Activated T-helper 17 cell treated with anti-CD3 and anti-CD28 coated beads, Interleukin-2, amount 50 U/mL, for 72 hours (primary cell): ENCODE results near the gene DSG2. TPM values are rescaled to one million over a fixed set of nuclear protein-coding genes. Genes with fewer than 3 reads are reported as not detected.

Source experiments
- ATAC-seq: fragments of 150-1000 bp; cut with Tn5 transposase; replicated peaks from 2 replicates; pipeline ENCODE4 v1.10.0; 2021; ENCODE audit warnings: mild to moderate bottlenecking, moderate library complexity
- H3K27ac Mint-ChIP-seq: one replicate; pipeline ENCODE4 v1.8.0; 2022; ENCODE audit warnings: mixed read lengths
- H3K27me3 Mint-ChIP-seq: one replicate; pipeline ENCODE4 v1.8.0; 2022; ENCODE audit warnings: mixed read lengths
- H3K36me3 Mint-ChIP-seq: one replicate; pipeline ENCODE4 v1.8.0; 2022; ENCODE audit warnings: low read depth, mild to moderate bottlenecking, mixed read lengths
- H3K4me1 Mint-ChIP-seq: one replicate; pipeline ENCODE4 v1.8.0; 2022; ENCODE audit warnings: mixed read lengths
- H3K4me3 Mint-ChIP-seq: one replicate; pipeline ENCODE4 v1.8.0; 2022; ENCODE audit warnings: mild to moderate bottlenecking, mixed read lengths
- H3K9me3 Mint-ChIP-seq: one replicate; pipeline ENCODE4 v1.8.0; 2022; ENCODE audit warnings: mixed read lengths
- total RNA-seq, 2 donors: library from RNA; stranded (reverse); gene quantifications; one replicate each; pipeline ENCODE4 v1.2.3, GENCODE V29; 2022

The DSG2 gene
- total RNA-seq, 2 donors from 2014 or later = 0.09 to 0.11 TPM

- ATAC-seq = no peak
- H3K4me1 Mint-ChIP-seq = no peaks in the 10 kb centered on the region
- H3K27me3 Mint-ChIP-seq = peaks cover 13% of the 10 kb centered on the region
- H3K27ac Mint-ChIP-seq = no peak overlapping the region
- no peak overlapping the region for H3K4me3 Mint-ChIP-seq
- no peaks in the 10 kb centered on the region for H3K9me3 Mint-ChIP-seq
- no peaks in the 10 kb centered on the region for H3K36me3 Mint-ChIP-seq
Measured at GRCh38 chr18:31510319-31510718, 12.3 kb downstream of the DSG2 start.

DNA sequence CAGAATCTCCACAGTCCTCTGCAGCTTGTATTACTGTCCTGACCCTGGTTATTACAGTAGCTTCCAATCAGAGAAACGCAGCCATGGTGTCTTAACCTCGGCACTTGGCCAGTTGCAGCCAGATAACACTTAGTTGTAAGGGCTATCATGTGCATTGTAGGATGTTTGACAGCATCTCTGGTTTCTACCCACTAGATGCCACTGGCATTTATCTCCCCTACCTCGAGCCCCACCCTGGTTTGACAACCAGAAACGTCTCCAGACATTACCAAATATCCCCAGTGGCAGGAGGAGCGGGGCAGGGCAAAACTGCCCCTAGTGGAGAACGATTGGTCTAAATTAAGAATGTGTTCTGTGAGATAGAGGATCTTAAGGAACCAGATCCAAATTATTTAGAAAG is 13.1 kb downstream of the DSG2 start:
- Mint-ChIP-seq H3K27ac (no peak overlapping the region), H3K9me3 (no peaks in the 10 kb centered on the region), H3K36me3 (no peaks in the 10 kb centered on the region), H3K4me3 (no peak overlapping the region), H3K4me1 (no peaks in the 10 kb centered on the region), H3K27me3 (peaks cover 13% of the 10 kb centered on the region)
- ATAC-seq = no peak

DNA sequence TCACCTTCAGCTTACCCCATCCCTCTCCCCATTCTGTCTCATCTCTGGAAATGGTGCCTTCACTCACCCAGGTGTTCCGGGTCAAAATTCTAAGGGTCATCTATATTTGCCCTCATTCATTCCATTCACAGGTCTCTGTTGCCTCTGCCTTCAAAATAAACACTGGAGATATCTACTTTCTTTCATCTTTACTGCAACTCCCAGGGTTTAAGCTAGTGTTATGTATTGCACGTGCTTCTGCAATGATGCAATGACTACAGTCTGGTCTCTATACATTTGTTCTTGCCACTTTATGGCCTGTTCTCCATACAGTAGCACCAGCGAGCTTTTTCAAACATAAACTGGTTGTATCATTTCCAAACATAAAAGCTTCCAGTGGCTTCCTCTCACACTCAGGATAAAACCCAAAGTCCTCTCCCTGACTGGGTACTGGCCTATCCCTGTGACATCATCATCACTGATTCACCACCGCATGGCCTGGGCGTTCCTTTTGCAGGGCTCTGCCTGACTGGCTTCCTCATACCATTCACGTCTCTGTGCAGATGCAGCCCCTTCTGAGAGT is 14.3 kb downstream of the DSG2 start:
- no peak for ATAC-seq

DNA sequence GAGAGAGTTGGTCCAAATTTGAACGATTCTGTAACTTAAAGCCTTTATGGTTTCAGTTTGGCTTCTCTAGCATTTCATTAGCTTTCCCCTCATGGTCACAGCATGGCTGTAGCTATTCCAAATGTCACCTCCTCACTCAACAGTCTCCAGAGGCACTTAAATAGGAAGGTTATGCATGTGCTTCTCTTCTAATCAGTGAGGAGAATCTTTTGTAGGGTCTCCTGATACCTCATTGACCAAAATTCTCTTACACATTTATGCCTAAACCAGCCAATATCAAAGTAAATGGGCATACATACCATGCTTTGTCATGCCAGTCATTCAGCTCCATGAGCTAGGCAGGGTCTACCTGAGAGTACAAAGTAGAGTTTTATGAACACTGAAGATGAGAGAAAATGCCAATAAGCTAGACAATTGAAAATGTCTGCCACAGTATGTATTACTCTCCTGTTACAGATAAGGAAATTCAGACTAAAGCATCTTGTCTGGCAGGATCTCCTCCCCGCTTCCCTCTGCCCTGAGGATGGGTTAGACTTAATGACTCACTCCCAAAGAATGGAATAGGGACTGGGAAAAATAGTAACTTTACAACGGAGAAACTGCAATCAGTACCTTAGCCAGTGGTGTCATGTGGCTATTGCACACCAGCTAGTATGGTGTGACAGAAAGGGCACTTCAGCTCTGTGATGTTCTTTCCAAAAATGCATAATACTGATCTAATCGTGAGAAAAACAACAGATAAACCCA is 15.4 kb downstream of the DSG2 start:
- H3K9me3 Mint-ChIP-seq = no peaks in the 10 kb centered on the region
- H3K36me3 Mint-ChIP-seq = no peaks in the 10 kb centered on the region
- H3K4me1 Mint-ChIP-seq = no peaks in the 10 kb centered on the region
- no peak for ATAC-seq
- peaks cover 13% of the 10 kb centered on the region for H3K27me3 Mint-ChIP-seq
- H3K4me3 Mint-ChIP-seq = no peak overlapping the region
- no peak overlapping the region for H3K27ac Mint-ChIP-seq

More for the DNA sequence above, 14.3 kb downstream of the DSG2 start:
- H3K36me3 Mint-ChIP-seq = no peaks in the 10 kb centered on the region
- H3K4me1 Mint-ChIP-seq = no peaks in the 10 kb centered on the region
- H3K9me3 Mint-ChIP-seq = no peaks in the 10 kb centered on the region
- no peak overlapping the region for H3K27ac Mint-ChIP-seq
- peaks cover 13% of the 10 kb centered on the region for H3K27me3 Mint-ChIP-seq
- H3K4me3 Mint-ChIP-seq = no peak overlapping the region

DNA sequence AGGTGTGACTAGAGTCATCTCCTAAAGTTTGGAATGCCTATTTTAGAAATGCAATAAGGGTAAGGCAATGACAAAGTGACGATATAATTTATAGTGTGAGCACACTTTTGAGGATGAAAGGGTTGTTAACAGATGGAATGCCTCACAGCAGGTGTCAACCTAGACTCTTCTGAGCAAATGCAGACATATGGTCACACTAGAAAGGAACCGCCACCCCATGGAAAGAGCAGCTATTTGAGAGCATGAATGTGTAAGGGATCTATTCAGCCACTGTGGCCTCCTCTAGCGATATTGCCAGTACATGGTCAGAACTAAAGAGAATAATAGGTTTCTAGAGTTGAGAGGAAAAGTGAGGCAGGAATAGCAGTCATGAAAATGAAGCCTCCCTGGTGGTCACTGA is 18.5 kb downstream of the DSG2 start:
- no peaks in the 10 kb centered on the region for H3K9me3 Mint-ChIP-seq
- peaks cover 14% of the 10 kb centered on the region for H3K27me3 Mint-ChIP-seq
- H3K4me3 Mint-ChIP-seq = no peak overlapping the region
- no peak for ATAC-seq
- no peak overlapping the region for H3K27ac Mint-ChIP-seq
- H3K4me1 Mint-ChIP-seq = no peaks in the 10 kb centered on the region
- no peaks in the 10 kb centered on the region for H3K36me3 Mint-ChIP-seq

GRCh38 chr18:31526374-31526773 is 28.4 kb downstream of the DSG2 start:
- Mint-ChIP-seq H3K27me3 (peaks cover 2% of the 10 kb centered on the region), H3K36me3 (no peaks in the 10 kb centered on the region), H3K27ac (no peak overlapping the region), H3K4me1 (no peaks in the 10 kb centered on the region), H3K4me3 (no peak overlapping the region), H3K9me3 (no peaks in the 10 kb centered on the region)
- ATAC-seq = no peak

GRCh38 chr18:31533236-31533635 is 35.3 kb downstream of the DSG2 start:
- Mint-ChIP-seq H3K27me3 (peaks cover 3% of the 10 kb centered on the region), H3K4me1 (no peaks in the 10 kb centered on the region), H3K27ac (no peak overlapping the region), H3K4me3 (no peak overlapping the region), H3K36me3 (no peaks in the 10 kb centered on the region), H3K9me3 (no peaks in the 10 kb centered on the region)
- ATAC-seq = no peak

DNA sequence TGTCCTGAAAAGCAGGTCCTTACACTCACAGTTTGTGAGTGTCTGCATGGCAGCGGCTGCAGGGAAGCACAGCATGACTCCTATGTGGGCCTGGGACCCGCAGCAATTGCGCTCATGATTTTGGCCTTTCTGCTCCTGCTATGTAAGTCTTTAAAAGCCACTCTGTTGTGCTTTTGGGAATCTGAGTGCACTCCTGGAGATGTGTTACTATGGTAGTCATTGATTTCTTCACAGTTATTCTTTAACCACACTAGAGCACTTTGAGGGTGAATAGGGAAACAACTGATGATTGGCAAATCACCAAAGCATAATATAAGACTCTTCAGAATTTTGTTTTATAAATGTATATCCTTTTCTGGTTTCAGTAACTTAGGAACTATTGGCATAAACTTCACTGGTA is 40.9 kb downstream of the DSG2 start:
- H3K36me3 Mint-ChIP-seq = no peaks in the 10 kb centered on the region
- no peak overlapping the region for H3K4me3 Mint-ChIP-seq
- peaks cover 10% of the 10 kb centered on the region for H3K27me3 Mint-ChIP-seq
- H3K4me1 Mint-ChIP-seq = no peaks in the 10 kb centered on the region
- no peak overlapping the region for H3K27ac Mint-ChIP-seq
- ATAC-seq = no peak
- peaks cover 3% of the 10 kb centered on the region for H3K9me3 Mint-ChIP-seq

DNA sequence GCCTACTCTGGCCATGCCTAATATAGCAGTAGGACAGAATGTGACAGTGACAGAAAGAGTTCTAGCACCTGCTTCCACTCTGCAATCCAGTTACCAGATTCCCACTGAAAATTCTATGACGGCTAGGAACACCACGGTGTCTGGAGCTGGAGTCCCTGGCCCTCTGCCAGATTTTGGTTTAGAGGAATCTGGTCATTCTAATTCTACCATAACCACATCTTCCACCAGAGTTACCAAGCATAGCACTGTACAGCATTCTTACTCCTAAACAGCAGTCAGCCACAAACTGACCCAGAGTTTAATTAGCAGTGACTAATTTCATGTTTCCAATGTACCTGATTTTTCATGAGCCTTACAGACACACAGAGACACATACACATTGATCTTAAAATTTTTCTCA is 48.5 kb downstream of the DSG2 start:
- ATAC-seq = no peak
- H3K27me3 Mint-ChIP-seq = no peaks in the 10 kb centered on the region
- no peak overlapping the region for H3K4me3 Mint-ChIP-seq
- no peaks in the 10 kb centered on the region for H3K36me3 Mint-ChIP-seq
- H3K27ac Mint-ChIP-seq = no peak overlapping the region
- no peaks in the 10 kb centered on the region for H3K9me3 Mint-ChIP-seq
- H3K4me1 Mint-ChIP-seq = no peaks in the 10 kb centered on the region

- ATAC-seq = no peak
- Mint-ChIP-seq H3K27ac (no peak overlapping the region), H3K9me3 (no peaks in the 10 kb centered on the region), H3K36me3 (no peaks in the 10 kb centered on the region), H3K27me3 (peaks cover 2% of the 10 kb centered on the region), H3K4me1 (no peaks in the 10 kb centered on the region), H3K4me3 (no peak overlapping the region)
Measured at GRCh38 chr18:31548853-31549252, 50.9 kb downstream of the DSG2 start.

DNA sequence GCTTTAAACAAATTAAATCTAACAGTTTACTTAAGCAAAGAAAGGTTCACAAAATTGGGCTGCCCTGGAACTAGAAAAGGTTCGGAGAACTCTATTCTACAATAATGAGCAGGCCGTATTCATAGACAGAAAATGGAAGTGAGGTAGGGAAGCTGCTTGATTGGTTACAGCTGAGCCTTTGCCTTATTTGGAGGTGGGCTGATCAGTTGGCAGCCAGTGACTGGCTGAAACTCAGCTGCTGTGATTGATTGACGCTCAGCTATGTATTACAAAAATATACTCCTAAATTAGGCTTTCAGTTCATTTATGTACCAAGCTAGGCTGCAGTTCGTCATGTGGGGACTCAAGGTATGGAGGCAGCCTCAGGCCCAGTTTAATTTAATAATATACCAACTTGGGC is 51.4 kb downstream of the DSG2 start:
- ATAC-seq = no peak
- no peak overlapping the region for H3K4me3 Mint-ChIP-seq
- peaks cover 6% of the 10 kb centered on the region for H3K27me3 Mint-ChIP-seq
- no peaks in the 10 kb centered on the region for H3K36me3 Mint-ChIP-seq
- H3K9me3 Mint-ChIP-seq = no peaks in the 10 kb centered on the region
- no peak overlapping the region for H3K27ac Mint-ChIP-seq
- H3K4me1 Mint-ChIP-seq = no peaks in the 10 kb centered on the region

DNA sequence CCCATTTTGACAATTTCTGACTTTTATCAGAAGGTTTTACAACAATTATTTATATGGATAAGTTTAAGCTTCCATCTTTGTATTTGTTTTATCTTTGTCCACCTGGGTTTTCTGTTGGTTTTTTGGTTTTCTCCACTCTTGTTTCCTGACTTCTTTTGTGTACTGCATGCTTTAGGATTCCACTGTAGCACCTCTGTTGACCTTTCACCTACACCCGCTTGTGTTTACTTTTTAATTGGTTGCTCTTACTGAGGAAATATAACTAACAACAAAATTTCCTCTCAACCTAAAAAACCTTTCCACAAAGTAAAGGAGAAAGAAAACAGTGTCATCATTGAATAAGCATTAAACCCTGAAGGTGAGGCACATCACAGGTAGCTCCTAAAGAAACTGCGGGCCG is 53.9 kb downstream of the DSG2 start:
- no peak overlapping the region for H3K4me3 Mint-ChIP-seq
- no peaks in the 10 kb centered on the region for H3K36me3 Mint-ChIP-seq
- no peak for ATAC-seq
- no peaks in the 10 kb centered on the region for H3K4me1 Mint-ChIP-seq
- no peak overlapping the region for H3K27ac Mint-ChIP-seq
- no peaks in the 10 kb centered on the region for H3K9me3 Mint-ChIP-seq
- H3K27me3 Mint-ChIP-seq = peaks cover 6% of the 10 kb centered on the region

- no peak overlapping the region for H3K4me3 Mint-ChIP-seq
- no peak for ATAC-seq
Measured at GRCh38 chr18:31553800-31554199, 55.8 kb downstream of the DSG2 start.

GRCh38 chr18:31554776-31555175 is 56.8 kb downstream of the DSG2 start:
- no peaks in the 10 kb centered on the region for H3K9me3 Mint-ChIP-seq
- ATAC-seq = no peak
- H3K36me3 Mint-ChIP-seq = no peaks in the 10 kb centered on the region
- H3K4me1 Mint-ChIP-seq = no peaks in the 10 kb centered on the region
- peaks cover 6% of the 10 kb centered on the region for H3K27me3 Mint-ChIP-seq
- H3K4me3 Mint-ChIP-seq = no peak overlapping the region
- no peak overlapping the region for H3K27ac Mint-ChIP-seq

More at GRCh38 chr18:31553800-31554199, 55.8 kb downstream of the DSG2 start:
- Mint-ChIP-seq H3K27ac (no peak overlapping the region), H3K4me1 (no peaks in the 10 kb centered on the region), H3K27me3 (peaks cover 6% of the 10 kb centered on the region), H3K36me3 (no peaks in the 10 kb centered on the region), H3K9me3 (no peaks in the 10 kb centered on the region)

DNA sequence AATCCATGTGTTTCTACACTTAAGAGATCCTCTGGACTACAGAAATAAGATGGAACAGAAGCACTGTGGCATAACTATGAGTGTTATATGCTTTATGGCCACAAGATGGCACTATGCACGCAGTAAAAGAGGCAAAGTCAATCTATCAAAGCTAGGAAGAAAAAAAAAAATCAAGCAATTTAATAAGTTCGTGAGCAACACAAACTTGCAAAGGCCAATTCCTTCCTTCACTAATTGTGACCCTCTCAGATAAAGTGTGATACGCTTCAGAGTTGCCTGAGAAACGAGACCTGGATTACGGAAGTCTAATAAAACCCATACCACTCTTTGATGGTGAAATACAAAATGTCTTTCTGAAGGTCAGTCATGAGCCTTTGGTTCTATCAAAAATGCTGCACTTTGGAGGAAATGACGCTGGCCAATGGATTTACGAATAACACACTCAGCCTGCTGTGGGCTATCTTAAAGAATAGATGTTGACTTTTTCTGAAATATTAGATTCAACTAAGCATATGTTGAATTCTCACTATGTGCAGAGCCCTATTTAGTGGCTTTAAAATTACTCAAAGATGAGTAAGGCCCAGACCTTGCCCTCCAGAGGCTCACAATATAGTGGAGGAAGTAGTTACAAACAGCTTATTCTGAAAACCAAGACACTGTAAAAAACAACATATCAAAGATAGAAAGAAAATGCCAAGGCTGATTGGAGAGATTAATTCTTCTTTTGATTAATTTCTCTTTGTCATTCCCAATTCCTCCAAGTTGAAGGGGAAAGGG is 58.2 kb downstream of the DSG2 start:
- ATAC-seq = peak; percentile 40
- Mint-ChIP-seq H3K4me1 (no peaks in the 10 kb centered on the region), H3K4me3 (no peak overlapping the region), H3K27me3 (peaks cover 11% of the 10 kb centered on the region), H3K36me3 (no peaks in the 10 kb centered on the region), H3K27ac (no peak overlapping the region), H3K9me3 (no peaks in the 10 kb centered on the region)
